Stomach (tissue), 9 donors: ENCODE data around the gene BMX. TPM values are rescaled to one million over a fixed set of nuclear protein-coding genes. Genes with fewer than 3 reads are reported as not detected.

Experiments used
- DNase-seq, 2 donors: peaks; one replicate each; pipeline versions ENCODE4 v3.0.0 to v3.0.0-alpha.2; 2013 to 2019
- H3K27ac ChIP-seq, 5 donors: fragments of 200-600 bp in 4 of 5; sonication (generic) in 4 of 5; one replicate each; pipeline ENCODE4 v1.5.1; 2013 to 2019; ENCODE audit warnings: mild to moderate bottlenecking in 1 of 5, moderate library complexity in 1 of 5
- H3K27me3 ChIP-seq, 3 donors: fragments of 200-600 bp; sonication (generic); one replicate each; pipeline ENCODE4 v1.5.1; 2017 to 2019; ENCODE audit warnings: mixed run types in 1 of 3
- H3K36me3 ChIP-seq, 4 donors: fragments of 200-600 bp; sonication (generic); 1 replicate in 3 of 4; 2 replicates in 1 of 4; pipeline ENCODE4 v1.5.1; 2016 to 2019
- H3K4me1 ChIP-seq, 4 donors: fragments of 200-600 bp; sonication (generic); one replicate each; pipeline ENCODE4 v1.5.1; 2016 to 2019
- H3K4me3 ChIP-seq, 4 donors: fragments of 200-600 bp; sonication (generic) in 3 of 4; one replicate each; pipeline ENCODE4 v1.5.1; 2016 to 2019; ENCODE audit warnings: mild to moderate bottlenecking in 1 of 4
- H3K9me3 ChIP-seq, 4 donors: fragments of 200-600 bp; sonication (generic); one replicate each; pipeline ENCODE4 v1.5.1; 2016 to 2019
- EP300 ChIP-seq: sonication (generic); formaldehyde crosslinking; IDR thresholded peaks from one replicate; pipeline ENCODE4 v1.6.1; 2017; ENCODE audit warnings: antibody characterized with exemption
- POLR2A ChIP-seq, 4 donors: fragments of 450-650 bp; IDR thresholded peaks; one replicate each; pipeline ENCODE4 v1.6.1; 2016; ENCODE audit warnings: antibody characterized with exemption in 4 of 4, control low read depth in 2 of 4, mild to moderate bottlenecking in 1 of 4, moderate library complexity in 1 of 4
- POLR2AphosphoS5 ChIP-seq, 3 donors: sonication (generic); formaldehyde crosslinking; IDR thresholded peaks; one replicate each; pipeline ENCODE4 v1.6.1; 2016; ENCODE audit warnings: antibody characterized with exemption in 3 of 3
- WGBS, 5 donors: extraction: QIAGEN DNeasy Blood & Tissue Kit in 3 of 5; methylation state at CpG; one replicate each; pipeline versions ENCODE4 v1.1.5 to v1.1.7; 2013 to 2018; 5-methylcytosine and 5-hydroxymethylcytosine counted together
- intact Hi-C: fragments of 100-400 bp; cut with DNase I; formaldehyde crosslinking; loops from one replicate; pipeline ENCODE4 v1.15.1; 2023; ENCODE audit warnings: low total_unique reads
- polyA plus RNA-seq, 3 donors: library from polyadenylated mRNA; stranded (reverse); fragments of 200-250 nt; gene quantifications; one replicate each; pipeline ENCODE4 v1.2.3, GENCODE V29; 2013
- total RNA-seq, 5 donors: library from RNA; depleted of rRNA; stranded (reverse); fragments of >200 nt; gene quantifications; one replicate each; pipeline versions ENCODE4 v1.1.0 to v1.2.3, GENCODE V29; 2014 to 2016
- TF ChIP-seq, protein P1 (sequence below), 7 experiments: fragments of 450-650 bp in 4 of 7; fragments of 200-600 bp in 3 of 7; sonication (generic) in 3 of 7; IDR thresholded peaks; one replicate each; pipeline ENCODE4 v1.5.1; 2016 to 2019; ENCODE audit warnings: antibody characterized with exemption in 7 of 7, control low read depth in 2 of 7, mild to moderate bottlenecking in 1 of 7
- donor health status: healthy with polysubstance abuse.
- donor health status: Bipolar disorder and iron deficiency.
- donor health status: healthy.

Gene BMX
- total and polyA plus RNA-seq, 8 donors = 0.43 to 3.3 (median 0.56) TPM; not detected in 3

DNA sequence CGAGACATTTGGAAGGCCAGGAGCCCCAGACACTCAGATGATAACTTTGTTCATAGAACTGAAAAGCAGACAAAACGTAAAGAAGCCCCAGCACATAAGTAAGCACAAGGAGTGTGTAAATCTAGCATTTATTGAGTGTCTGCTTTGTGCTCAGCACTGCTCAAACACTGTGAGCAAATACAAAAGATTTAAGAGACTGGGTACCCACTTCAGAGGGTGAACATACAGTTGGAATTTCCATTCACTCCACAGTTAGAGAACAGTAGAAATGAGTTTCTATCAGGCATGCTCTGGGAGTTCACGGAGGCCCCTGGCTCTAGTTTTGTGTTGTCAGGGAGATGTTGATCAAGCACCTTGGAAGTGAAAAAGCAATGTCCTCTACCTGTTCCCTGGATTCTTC, 60.3 kb downstream of the BMX start:
- Histone ChIP-seq H3K4me3 (no peak overlapping the region), H3K27me3 (peaks cover 0 to 12% (median 0%) of the 10 kb centered on the region in 3 donors), H3K9me3 (no peaks in the 10 kb centered on the region), H3K27ac (no peak overlapping the region), H3K36me3 (no peaks in the 10 kb centered on the region), H3K4me1 (peaks cover 0 to 3% (median 0%) of the 10 kb centered on the region in 4 donors)
- TF ChIP-seq, protein P1, sequence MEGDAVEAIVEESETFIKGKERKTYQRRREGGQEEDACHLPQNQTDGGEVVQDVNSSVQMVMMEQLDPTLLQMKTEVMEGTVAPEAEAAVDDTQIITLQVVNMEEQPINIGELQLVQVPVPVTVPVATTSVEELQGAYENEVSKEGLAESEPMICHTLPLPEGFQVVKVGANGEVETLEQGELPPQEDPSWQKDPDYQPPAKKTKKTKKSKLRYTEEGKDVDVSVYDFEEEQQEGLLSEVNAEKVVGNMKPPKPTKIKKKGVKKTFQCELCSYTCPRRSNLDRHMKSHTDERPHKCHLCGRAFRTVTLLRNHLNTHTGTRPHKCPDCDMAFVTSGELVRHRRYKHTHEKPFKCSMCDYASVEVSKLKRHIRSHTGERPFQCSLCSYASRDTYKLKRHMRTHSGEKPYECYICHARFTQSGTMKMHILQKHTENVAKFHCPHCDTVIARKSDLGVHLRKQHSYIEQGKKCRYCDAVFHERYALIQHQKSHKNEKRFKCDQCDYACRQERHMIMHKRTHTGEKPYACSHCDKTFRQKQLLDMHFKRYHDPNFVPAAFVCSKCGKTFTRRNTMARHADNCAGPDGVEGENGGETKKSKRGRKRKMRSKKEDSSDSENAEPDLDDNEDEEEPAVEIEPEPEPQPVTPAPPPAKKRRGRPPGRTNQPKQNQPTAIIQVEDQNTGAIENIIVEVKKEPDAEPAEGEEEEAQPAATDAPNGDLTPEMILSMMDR (IDR thresholded peaks at IDR 0.05) = no peak
- TF ChIP-seq POLR2AphosphoS5 (IDR thresholded peaks at IDR 0.05) (no peak), POLR2A (IDR thresholded peaks at IDR 0.05) (no peak), EP300 (no peak)
- intact Hi-C loops = no loop called here
- 67 to 91% (median 85%) methylated on average over 3 of the region's 3 CpGs for WGBS, 5 donors
- DNase-seq = no peak

- no peaks in the 10 kb centered on the region for H3K36me3 ChIP-seq
- intact Hi-C loops = no loop called here
- 37 to 62% (median 56%) methylated on average over 7 of the region's 7 CpGs for WGBS, 5 donors
- no peak overlapping the region for H3K4me3 ChIP-seq
- TF ChIP-seq EP300 = no peak
- TF ChIP-seq POLR2AphosphoS5 (IDR thresholded peaks at IDR 0.05) = no peak
- no peak for TF ChIP-seq POLR2A (IDR thresholded peaks at IDR 0.05)
- TF ChIP-seq, protein P1 (IDR thresholded peaks at IDR 0.05) = no peak
- H3K4me1 ChIP-seq = peaks cover 0 to 3% (median 0%) of the 10 kb centered on the region in 4 donors
- H3K9me3 ChIP-seq = no peaks in the 10 kb centered on the region
- H3K27me3 ChIP-seq = peaks cover 0 to 15% (median 0%) of the 10 kb centered on the region in 3 donors
- peak in 1 of 2 donors; percentile 32 for DNase-seq
- peak overlapping the region in 1 of 5 donors; percentile 17 for H3K27ac ChIP-seq
These were observed 62.4 kb downstream of the BMX start for GRCh38 chrX:15563056-15563455.

- H3K27me3 ChIP-seq = peaks cover 0 to 7% (median 0%) of the 10 kb centered on the region in 3 donors
- WGBS, 5 donors = 2 to 22% (median 13%) methylated on average over 4 to 5 of the region's 5 CpGs
- TF ChIP-seq POLR2A (IDR thresholded peaks at IDR 0.05) (no peak), POLR2AphosphoS5 (IDR thresholded peaks at IDR 0.05) (peak in 1 of 3 donors; percentile 31), EP300 (no peak)
- TF ChIP-seq, protein P1 (IDR thresholded peaks at IDR 0.05) = peak in 4 of 7 experiments; percentile 24 to 63 (median 42)
- H3K4me1 ChIP-seq = peaks cover 0 to 3% (median 0%) of the 10 kb centered on the region in 4 donors
- intact Hi-C loops = no loop called here
- H3K27ac ChIP-seq = no peak overlapping the region
- H3K9me3 ChIP-seq = no peaks in the 10 kb centered on the region
- no peak overlapping the region for H3K4me3 ChIP-seq
- no peaks in the 10 kb centered on the region for H3K36me3 ChIP-seq
- peak; percentile 76 to 81 for DNase-seq
These were observed 64.5 kb downstream of the BMX start for GRCh38 chrX:15564981-15565579.

DNA sequence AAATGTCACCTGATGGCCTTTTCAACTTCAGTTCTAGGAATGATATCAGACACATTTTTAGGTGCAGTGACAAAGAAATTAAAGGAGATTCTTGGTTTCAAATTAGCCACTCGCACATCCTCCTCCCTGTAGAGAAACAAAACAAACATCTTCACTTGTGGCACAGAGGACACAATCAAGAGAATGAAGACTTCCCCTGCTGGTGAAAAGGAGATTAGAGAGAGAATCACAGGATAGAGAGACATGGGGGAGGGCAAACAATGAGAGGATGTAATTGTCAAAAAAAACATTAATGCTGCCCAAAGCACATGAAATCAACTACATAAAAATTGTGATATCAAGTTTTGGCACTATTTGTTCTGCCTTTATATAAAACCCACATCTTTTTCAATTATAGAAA, 65.6 kb downstream of the BMX start:
- H3K27ac ChIP-seq = no peak overlapping the region
- peaks cover 0 to 6% (median 0%) of the 10 kb centered on the region in 3 donors for H3K27me3 ChIP-seq
- H3K9me3 ChIP-seq = no peaks in the 10 kb centered on the region
- TF ChIP-seq, protein P1 (IDR thresholded peaks at IDR 0.05) = no peak
- TF ChIP-seq EP300 (no peak), POLR2AphosphoS5 (IDR thresholded peaks at IDR 0.05) (no peak), POLR2A (IDR thresholded peaks at IDR 0.05) (no peak)
- H3K36me3 ChIP-seq = no peaks in the 10 kb centered on the region
- no peak overlapping the region for H3K4me3 ChIP-seq
- intact Hi-C loops = no loop called here
- peaks cover 0 to 3% (median 0%) of the 10 kb centered on the region in 4 donors for H3K4me1 ChIP-seq
- DNase-seq = no peak
- WGBS, 5 donors = 51 to 94% (median 79%) methylated on average over 1 of the region's 1 CpG
